Spleen (tissue), 13 donors: ENCODE data around the gene NAGK. TPM values are rescaled to one million over a fixed set of nuclear protein-coding genes. Genes with fewer than 3 reads are reported as not detected.
A peak's percentile ranks its signal among the peaks of the same experiment; 100 is the strongest.
"Not testable (repeated sequence)": the region's sequence is repeated elsewhere in the genome, so short reads cannot be mapped to it uniquely, and the experiment has no call there.

Source experiments
- DNase-seq: peaks from one replicate; pipeline ENCODE4 v3.0.0-alpha.2; 2020
- H3K27ac ChIP-seq, 8 donors: fragments of 200-600 bp; sonication (generic) in 7 of 8; 1 replicate in 4 of 8; 2 replicates in 4 of 8; pipeline versions ENCODE4 v1.5.0 to v1.8.0; 2016 to 2021; ENCODE audit warnings: inconsistent platforms in 4 of 8, mild to moderate bottlenecking in 4 of 8, moderate library complexity in 1 of 8
- H3K27me3 ChIP-seq, 7 donors: fragments of 200-600 bp; sonication (generic) in 6 of 7; replicated peaks in 1 of 7; 1 replicate in 4 of 7; 2 replicates in 3 of 7; pipeline versions ENCODE4 v1.5.0 to v1.8.0; 2016 to 2021; ENCODE audit warnings: inconsistent platforms in 3 of 7, mild to moderate bottlenecking in 1 of 7
- H3K36me3 ChIP-seq, 6 donors: fragments of 200-600 bp; sonication (generic) in 5 of 6; 1 replicate in 4 of 6; 2 replicates in 2 of 6; pipeline versions ENCODE4 v1.5.0 to v1.8.0; 2016 to 2021; ENCODE audit warnings: inconsistent platforms in 2 of 6
- H3K4me1 ChIP-seq, 6 donors: fragments of 200-600 bp; sonication (generic) in 5 of 6; 1 replicate in 3 of 6; 2 replicates in 3 of 6; pipeline versions ENCODE4 v1.5.0 to v1.8.0; 2016 to 2021; ENCODE audit warnings: inconsistent platforms in 3 of 6
- H3K4me3 ChIP-seq, 8 donors: fragments of 200-600 bp; sonication (generic) in 7 of 8; 1 replicate in 4 of 8; 2 replicates in 4 of 8; pipeline versions ENCODE4 v1.5.0 to v1.8.0; 2016 to 2021; ENCODE audit warnings: inconsistent platforms in 4 of 8, mild to moderate bottlenecking in 4 of 8, moderate library complexity in 2 of 8
- H3K9me3 ChIP-seq, 8 donors: fragments of 200-600 bp; sonication (generic) in 7 of 8; 1 replicate in 4 of 8; 2 replicates in 4 of 8; pipeline versions ENCODE4 v1.5.0 to v1.8.0; 2016 to 2021; ENCODE audit warnings: inconsistent platforms in 4 of 8
- CTCF ChIP-seq, 11 experiments: fragments of 200-600 bp in 7 of 11; fragments of 450-650 bp in 4 of 11; sonication (generic) in 4 of 11; IDR thresholded peaks in 8 of 11; conservative IDR thresholded peaks in 3 of 11; 1 replicate in 7 of 11; 2 replicates in 4 of 11; pipeline versions ENCODE4 v1.4.0 to v1.8.0; 2016 to 2021; ENCODE audit warnings: antibody characterized with exemption in 11 of 11, inconsistent platforms in 4 of 11, mild to moderate bottlenecking in 1 of 11
- POLR2A ChIP-seq, 3 donors: fragments of 450-650 bp; IDR thresholded peaks; one replicate each; pipeline ENCODE4 v1.5.1; 2017; ENCODE audit warnings: antibody characterized with exemption in 3 of 3, mild to moderate bottlenecking in 1 of 3
- POLR2AphosphoS5 ChIP-seq, 3 donors: sonication (generic); formaldehyde crosslinking; IDR thresholded peaks; one replicate each; pipeline ENCODE4 v1.5.1; 2017; ENCODE audit warnings: antibody characterized with exemption in 3 of 3
- WGBS, 5 donors: extraction: QIAGEN DNeasy Blood & Tissue Kit in 3 of 5; methylation state at CpG; one replicate each; pipeline versions ENCODE4 v1.1.5 to v1.1.7; 2013 to 2018; 5-methylcytosine and 5-hydroxymethylcytosine counted together
- intact Hi-C: fragments of 100-400 bp; cut with DNase I; formaldehyde crosslinking; loops from one replicate; pipeline ENCODE4 v1.15.0; 2023; ENCODE audit warnings: low total_unique reads
- long read RNA-seq, 2 donors: transcript quantifications; one replicate each; lab custom pipeline, GENCODE V29; 2026
- polyA plus RNA-seq, 3 donors: library from polyadenylated mRNA; stranded (reverse); fragments of 200-250 nt; gene quantifications; one replicate each; pipeline ENCODE4 v1.2.1, GENCODE V29; 2013
- total RNA-seq, 7 donors: library from RNA; depleted of rRNA in 3 of 7; stranded (reverse); fragments of >200 nt in 3 of 7; fragmentation: NEBNext Ultra II Directional in 4 of 7; extraction: Animal tissue kit (Norgen Biotek cat#: 25700) in 4 of 7; gene quantifications; one replicate each; pipeline versions ENCODE4 v1.1.0 to v1.2.1, GENCODE V29; 2016 to 2021
- donor health status: healthy with polysubstance abuse.
- donor health status: DM: no; HTN: no; CAD: no; lungs with moderate emphysema.
- donor health status: DM: no; HTN: no; CAD: no.
- donor health status: Bipolar disorder and iron deficiency.
- donor health status: healthy.
- donor health status: DM: no; HTN: no; CAD: no.
- donor health status: DM: yes; HTN: yes; CAD: no.

NAGK gene
- total RNA-seq, result 100 to 1,000 TPM; 123 to 306 (median 181) TPM
- polyA plus RNA-seq, result 100 to 1,000 TPM; 127 to 321 (median 266) TPM
- long read RNA-seq, donor 1, transcript NAGK-222 (2 exons, 424 nt), result minor isoform, 35 of 185 reads
- long read RNA-seq, donor 1, transcript NAGK-211 (4 exons, 441 nt), result minor isoform, 41 of 185 reads
- long read RNA-seq, donor 1, transcript NAGK-219 (3 exons, 2,483 nt), result minor isoform, 20 of 185 reads
- long read RNA-seq, donor 1, transcript NAGK-229 (10 exons, 1,801 nt), result major isoform, 53 of 185 reads
- long read RNA-seq, donor 1, partial matches to known transcripts, result 31 of 185 reads
- long read RNA-seq, donor 1, other reads (novel, unspliced or antisense), result 0 of 185 reads
- long read RNA-seq, donor 2, full-length matches to known transcripts, result 83 of 112 reads
- long read RNA-seq, donor 2, partial matches to known transcripts, result 29 of 112 reads
- long read RNA-seq, donor 2, other reads (novel, unspliced or antisense), result 0 of 112 reads

GRCh38 chr2:71068218-71069035 is at the start of gene NAGK:
TSS of gene NAGK (plus strand) at chr2:71068648. CDS start at chr2:71068684, 36 bp downstream.
- Histone ChIP-seq H3K4me3 (peak within 1 kb of the TSS; percentile 74 to 97 (median 82)), H3K36me3 (peaks cover 0 to 21% (median 7%) of the 10 kb centered on the region in 6 donors), H3K4me1 (peaks cover 39 to 91% (median 84%) of the 10 kb centered on the region in 6 donors), H3K9me3 (no peaks in the 10 kb centered on the region), H3K27ac (peak within 1 kb of the TSS; percentile 88 to 99 (median 98)), H3K27me3 (no peaks in the 10 kb centered on the region)
- TF ChIP-seq POLR2A (IDR thresholded peaks at IDR 0.05) (peak; percentile 96 to 99 (median 99)), CTCF (IDR thresholded peaks at IDR 0.05 in 8 of 11, conservative IDR thresholded peaks at IDR 0.05 in 3 of 11) (peak in 4 of 11 experiments; percentile 10 to 35 (median 20)), POLR2AphosphoS5 (IDR thresholded peaks at IDR 0.05) (peak; percentile 100)
- DNase-seq, result peak; percentile 99
- intact Hi-C loops, result no loop called here
- 0 to 1% (median 0%) methylated on average over 33 to 66 of the region's 66 CpGs for WGBS, 5 donors

- DNase-seq, H3K27ac ChIP-seq, H3K27me3 ChIP-seq, H3K4me1 ChIP-seq, intact Hi-C loops, H3K4me3 ChIP-seq, H3K9me3 ChIP-seq, H3K36me3 ChIP-seq: not testable (repeated sequence)
- 85 to 93% (median 90%) methylated on average over 6 of the region's 6 CpGs for WGBS, 5 donors
Observed at GRCh38 chr2:71019989-71020388, 48.5 kb upstream of the NAGK start.

GRCh38 chr2:71021394-71021793 is 47.1 kb upstream of the NAGK start:
- intact Hi-C loops, result not testable (repeated sequence)
- 80 to 90% (median 84%) methylated on average over 14 of the region's 14 CpGs for WGBS, 5 donors

GRCh38 chr2:71023553-71024243 is 44.8 kb upstream of the NAGK start:
- intact Hi-C loops, H3K9me3 ChIP-seq, H3K36me3 ChIP-seq, H3K4me3 ChIP-seq, H3K4me1 ChIP-seq, H3K27ac ChIP-seq, DNase-seq: not testable (repeated sequence)
- H3K27me3 ChIP-seq, result peaks cover 0 to 11% (median 0%) of the 10 kb centered on the region in 7 donors
- WGBS, 5 donors, result 58 to 73% (median 60%) methylated on average over 15 of the region's 15 CpGs
- TF ChIP-seq CTCF (IDR thresholded peaks at IDR 0.05 in 8 of 11, conservative IDR thresholded peaks at IDR 0.05 in 3 of 11), result peak in 6 of 11 experiments; percentile 18 to 37 (median 28)

More at GRCh38 chr2:71021394-71021793, 47.1 kb upstream of the NAGK start:
- not testable (repeated sequence) for H3K27ac ChIP-seq, DNase-seq, H3K9me3 ChIP-seq, H3K4me3 ChIP-seq, H3K36me3 ChIP-seq, H3K4me1 ChIP-seq
- H3K27me3 ChIP-seq, result peaks cover 0 to 11% (median 0%) of the 10 kb centered on the region in 7 donors

- H3K27me3 ChIP-seq, H3K4me1 ChIP-seq, H3K9me3 ChIP-seq, intact Hi-C loops, H3K4me3 ChIP-seq, H3K27ac ChIP-seq, DNase-seq, H3K36me3 ChIP-seq: not testable (repeated sequence)
- 86 to 90% (median 90%) methylated on average over 8 of the region's 8 CpGs for WGBS, 5 donors
Observed at GRCh38 chr2:71036296-71036695, 32.2 kb upstream of the NAGK start.
